H1 (cell line): ENCODE results near the gene SLC66A1. TPM values are rescaled to one million over a fixed set of nuclear protein-coding genes. Genes with fewer than 3 reads are reported as not detected.

ENCODE experiments used
- CHD1 ChIP-seq: IDR thresholded peaks from 2 replicates; pipeline ENCODE4 v1.6.1; 2012; ENCODE audit warnings: low read depth, low read length, improper control_type of control experiment
- CTCF ChIP-seq, 3 experiments: IDR thresholded peaks; 1 replicate in 2 of 3; 2 replicates in 1 of 3; pipeline versions ENCODE4 v1.5.1 to v1.6.1; 2011; ENCODE audit warnings: low read length in 3 of 3, mild to moderate bottlenecking in 3 of 3, inconsistent platforms in 2 of 3, low read depth in 1 of 3, moderate library complexity in 1 of 3; ENCODE audit not compliant: insufficient read depth in 1 of 3; ENCODE audit errors: control extremely low read depth in 1 of 3
- POU5F1 ChIP-seq: IDR thresholded peaks from 2 replicates; pipeline ENCODE4 v1.6.1; 2011; ENCODE audit warnings: low read depth, mild to moderate bottlenecking, low read length, moderate library complexity
- SAP30 ChIP-seq: fragments of 300-600 bp; sonication (generic); IDR thresholded peaks from 2 replicates; pipeline ENCODE4 v1.7.1; 2012; ENCODE audit warnings: low read length, moderate library complexity, mild to moderate bottlenecking, inconsistent platforms; ENCODE audit not compliant: insufficient read depth, insufficient replicate concordance
- SP1 ChIP-seq: IDR thresholded peaks from 2 replicates; pipeline ENCODE4 v1.6.1; 2011; ENCODE audit warnings: low read depth, low read length
- SRF ChIP-seq: IDR thresholded peaks from 2 replicates; pipeline ENCODE4 v1.6.1; 2011; ENCODE audit warnings: mild to moderate bottlenecking, low read depth, low read length, moderate library complexity
- polyA plus RNA-seq, 7 experiments: library from polyadenylated mRNA; depleted of rRNA in 3 of 7; stranded (reverse) in 5 of 7; unstranded in 2 of 7; fragments of >200 nt in 5 of 7; fragments of 200-250 nt in 2 of 7; gene quantifications; 1 replicate in 5 of 7; 2 replicates in 1 of 7; 4 replicates in 1 of 7; pipeline versions ENCODE4 v1.2.1 to v1.2.3, GENCODE V29; 2011 to 2013; ENCODE audit warnings: missing spikeins in 2 of 7, mixed read lengths in 2 of 7
- total RNA-seq: library from RNA; stranded (reverse); fragmentation: NEBNext Ultra II Directional; extraction: Animal tissue kit (Norgen Biotek cat#: 25700); gene quantifications from 2 replicates; pipeline ENCODE4 v1.2.1, GENCODE V29; 2021

The SLC66A1 gene
- total and polyA plus RNA-seq, 2 of the 8 experiments (the other 6 are each of a cell fraction or from before 2014, with no cell fraction given) = 16.8 to 27.9 TPM

GRCh38 chr1:19360016-19360415, 47.9 kb downstream of the SLC66A1 start (continued):
- TF ChIP-seq CTCF (IDR thresholded peaks at IDR 0.05; ENCODE audit: control extremely low read depth in 1 of 3, insufficient read depth in 1 of 3, low read depth in 1 of 3, low read length in 3 of 3) (no peak), SAP30 (no peak), SP1 (no peak), POU5F1 (no peak), CHD1 (no peak), SRF (no peak)
